Ramos (cell line): ENCODE data around the gene RGN.
"Not testable (repeated sequence)": the region's sequence is repeated elsewhere in the genome, so short reads cannot be mapped to it uniquely, and the experiment has no call there.

Source experiments
- in situ Hi-C: fragments of 300-500 bp; cut with MboI; formaldehyde crosslinking; loops from one replicate; pipeline ENCODE4 v1.14.3; 2022; ENCODE audit warnings: low sequenced_read_pairs; ENCODE audit not compliant: unreplicated experiment

RGN gene

GRCh38 chrX:47078129-47079043, at the start of gene RGN:
TSS of gene RGN (plus strand) at chrX:47078443. CDS start at chrX:47081145, 2,702 bp downstream.
- in situ Hi-C loops: no loop called here

- in situ Hi-C loops: no loop called here
These were observed 47.9 kb upstream of the RGN start for GRCh38 chrX:47030339-47030738.

GRCh38 chrX:47047989-47048388, 30.3 kb upstream of the RGN start:
- in situ Hi-C loops: no loop called here

GRCh38 chrX:47059142-47059874, 18.9 kb upstream of the RGN start:
- in situ Hi-C loops: no loop called here

GRCh38 chrX:47060708-47061107, 17.5 kb upstream of the RGN start:
- in situ Hi-C loops: no loop called here

- in situ Hi-C loops: no loop called here
These were observed 16.9 kb upstream of the RGN start for GRCh38 chrX:47061238-47061919.

- in situ Hi-C loops: no loop called here
These were observed 15.1 kb upstream of the RGN start for GRCh38 chrX:47063179-47063578.

GRCh38 chrX:47068214-47068613, 10.0 kb upstream of the RGN start:
- in situ Hi-C loops: no loop called here

GRCh38 chrX:47068720-47069119, 9.5 kb upstream of the RGN start:
- in situ Hi-C loops: no loop called here

GRCh38 chrX:47080215-47080914, 2.1 kb downstream of the RGN start:
- in situ Hi-C loops: no loop called here

GRCh38 chrX:47080915-47081236, 2.6 kb downstream of the RGN start:
- in situ Hi-C loops: no loop called here

GRCh38 chrX:47091149-47091775, 13.0 kb downstream of the RGN start:
- in situ Hi-C loops: no loop called here

GRCh38 chrX:47093248-47093647, 15.0 kb downstream of the RGN start:
- in situ Hi-C loops: no loop called here

GRCh38 chrX:47093860-47094259, 15.6 kb downstream of the RGN start:
- in situ Hi-C loops: no loop called here

GRCh38 chrX:47097018-47097417, 18.8 kb downstream of the RGN start:
- in situ Hi-C loops: no loop called here

- in situ Hi-C loops: no loop called here
These were observed 20.3 kb downstream of the RGN start for GRCh38 chrX:47098338-47099094.

GRCh38 chrX:47101206-47101605, 23.0 kb downstream of the RGN start:
- in situ Hi-C loops: no loop called here

- in situ Hi-C loops: not testable (repeated sequence)
These were observed 32.8 kb downstream of the RGN start for GRCh38 chrX:47110936-47111615.
